GM18526 (cell line): ENCODE data around the gene NPFFR1.

Experiments used
- POLR2A ChIP-seq: IDR thresholded peaks from 3 replicates; pipeline ENCODE4 v1.6.1; 2011; ENCODE audit not compliant: insufficient read length; ENCODE audit errors: extremely low read depth

Gene NPFFR1

GRCh38 chr10:70277396-70278030, 6.3 kb downstream of the NPFFR1 start:
- no peak for TF ChIP-seq POLR2A

DNA sequence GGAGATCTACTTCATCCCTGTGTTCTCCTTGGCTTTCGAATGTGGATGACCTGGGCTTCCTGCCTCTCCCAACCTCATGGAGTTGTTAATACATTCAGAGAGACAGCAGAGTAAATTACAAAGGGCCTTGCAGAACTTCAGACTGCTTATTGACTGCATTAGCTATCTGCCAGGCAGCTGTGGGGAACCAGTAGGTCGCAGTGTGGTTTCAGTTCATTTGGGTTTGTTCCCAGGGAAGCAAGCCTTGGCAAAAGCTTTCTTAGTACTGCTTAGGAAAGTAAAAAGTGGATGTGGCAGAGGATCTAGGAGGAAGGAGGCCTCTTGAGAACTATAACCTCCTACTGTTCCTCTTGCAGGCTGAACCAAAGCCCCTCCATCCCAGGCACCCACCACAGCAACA, 9.2 kb downstream of the NPFFR1 start:
- TF ChIP-seq POLR2A, result no peak

DNA sequence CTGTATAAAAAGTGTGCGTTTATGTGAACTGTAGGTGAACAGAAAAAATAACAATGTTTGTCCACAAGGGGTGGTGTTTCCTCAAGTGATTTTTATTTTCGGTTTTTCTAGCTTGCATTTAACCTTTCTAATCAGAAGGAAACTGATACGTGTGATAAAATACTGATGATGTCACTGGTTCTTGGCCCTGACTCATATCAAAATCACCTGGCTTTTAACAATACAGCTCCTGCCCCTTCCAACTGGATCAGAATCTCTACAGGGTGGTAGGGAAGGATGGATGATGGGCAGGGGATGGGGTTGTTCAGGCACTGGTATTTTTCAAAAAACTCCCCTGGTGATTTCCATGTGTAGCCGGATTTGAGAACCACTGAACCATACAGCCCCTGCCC, 10.9 kb downstream of the NPFFR1 start:
- TF ChIP-seq POLR2A, result no peak

- TF ChIP-seq POLR2A, result no peak
Observed at GRCh38 chr10:70271996-70272924, 11.5 kb downstream of the NPFFR1 start.

- TF ChIP-seq POLR2A, result no peak
Observed at GRCh38 chr10:70270952-70271351, 12.9 kb downstream of the NPFFR1 start.

DNA sequence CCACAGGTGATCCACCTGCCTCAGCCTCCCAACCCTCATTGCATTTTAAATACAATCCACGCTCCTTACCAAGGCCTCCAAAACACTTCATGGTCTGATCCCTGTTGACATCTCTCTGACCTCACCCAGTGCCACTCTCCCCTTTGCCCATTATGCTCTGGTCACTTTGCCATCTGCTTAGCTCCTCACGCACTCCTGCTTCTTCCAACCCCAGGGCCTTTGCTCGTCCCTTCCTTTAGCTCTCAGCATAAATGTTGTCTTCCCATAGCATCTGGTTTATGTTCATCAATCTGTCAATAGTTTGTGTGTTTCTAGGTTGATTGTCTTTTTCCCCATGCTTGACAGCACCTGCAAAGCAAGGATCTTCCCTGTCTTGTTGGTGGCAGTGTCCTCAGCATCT, 14.1 kb downstream of the NPFFR1 start:
- no peak for TF ChIP-seq POLR2A

- TF ChIP-seq POLR2A, result no peak
Observed at GRCh38 chr10:70268376-70268775, 15.4 kb downstream of the NPFFR1 start.

- TF ChIP-seq POLR2A, result no peak
Observed at GRCh38 chr10:70267161-70267933, 16.5 kb downstream of the NPFFR1 start.

DNA sequence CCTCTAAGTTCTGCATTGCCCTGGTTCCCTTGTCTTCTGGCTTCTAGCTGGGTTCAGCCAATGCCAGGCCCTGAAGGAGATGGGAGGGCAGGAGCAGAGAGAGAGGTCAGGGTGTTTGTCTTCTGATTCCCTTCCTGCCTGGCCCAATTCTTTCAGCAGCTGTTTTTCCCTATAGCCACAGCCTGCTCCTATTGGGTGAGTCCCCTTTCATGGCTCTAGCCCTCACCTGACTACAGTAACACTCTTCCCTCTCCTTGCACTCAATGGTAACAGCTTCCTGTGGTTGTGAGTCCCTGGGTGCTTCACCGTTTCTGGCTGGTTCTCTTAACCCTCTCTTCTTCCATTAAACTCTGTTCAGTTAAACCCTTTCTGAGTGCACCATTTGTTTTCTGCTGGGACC, 17.1 kb downstream of the NPFFR1 start:
- TF ChIP-seq POLR2A, result no peak

GRCh38 chr10:70266056-70266455, 17.7 kb downstream of the NPFFR1 start:
- TF ChIP-seq POLR2A, result no peak

DNA sequence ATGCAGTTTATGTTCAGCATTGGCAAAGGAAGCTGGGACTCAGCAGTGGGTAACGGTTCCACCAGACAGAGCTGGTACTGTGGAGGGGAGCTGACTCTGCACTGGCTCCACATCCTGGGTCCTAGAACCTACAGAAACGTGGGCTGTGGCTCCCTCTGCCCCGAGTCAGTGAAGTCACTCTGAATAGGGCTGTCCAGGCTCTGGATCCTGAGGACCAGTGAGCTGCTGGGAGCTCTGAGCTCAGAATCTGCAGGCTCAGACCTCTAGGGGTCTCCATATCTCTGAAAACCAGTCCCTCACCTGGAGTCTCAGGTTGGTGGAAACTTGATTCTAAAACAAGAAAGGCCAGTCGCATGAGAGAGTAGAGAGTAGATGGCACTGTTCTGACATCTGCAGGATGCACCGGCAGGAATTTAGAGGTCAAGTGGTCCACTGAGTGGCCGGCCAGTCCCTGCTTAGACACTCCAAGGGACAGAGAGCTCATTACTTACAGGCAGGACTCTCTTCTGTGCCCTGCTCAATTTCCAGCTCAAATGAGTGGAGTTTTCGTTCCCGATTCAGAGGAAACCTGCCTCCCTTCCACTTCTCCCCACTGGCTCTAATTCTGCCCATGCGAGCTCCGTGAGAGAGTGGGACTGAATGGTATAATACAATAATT, 18.6 kb downstream of the NPFFR1 start:
- TF ChIP-seq POLR2A, result no peak

- TF ChIP-seq POLR2A, result no peak
Observed at GRCh38 chr10:70260734-70261133, 23.1 kb downstream of the NPFFR1 start.

DNA sequence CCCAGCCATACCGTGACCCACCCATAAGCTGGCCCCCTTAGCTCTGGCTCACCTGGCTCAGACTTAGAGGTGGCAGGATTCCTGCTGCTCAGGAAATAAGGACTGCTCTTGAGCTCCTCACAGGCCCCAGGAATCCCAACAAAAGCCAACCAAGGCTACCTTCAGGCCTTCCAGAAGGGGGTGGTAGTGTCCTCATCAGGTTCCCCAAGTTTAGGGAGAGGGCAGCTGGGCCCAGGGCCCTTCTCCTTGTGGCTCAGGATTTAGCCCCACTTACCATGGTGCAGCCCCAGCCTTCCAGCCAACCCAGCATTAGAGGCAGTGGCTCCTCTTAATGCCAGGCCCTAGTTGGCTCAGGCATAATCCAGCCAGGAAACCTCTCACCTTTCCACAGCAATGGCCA, 23.5 kb downstream of the NPFFR1 start:
- no peak for TF ChIP-seq POLR2A

GRCh38 chr10:70258216-70258615, 25.6 kb downstream of the NPFFR1 start:
- TF ChIP-seq POLR2A, result no peak

- no peak for TF ChIP-seq POLR2A
Observed at GRCh38 chr10:70256463-70256862, 27.3 kb downstream of the NPFFR1 start.
